ENCODE results near the gene TANC1.

DNA sequence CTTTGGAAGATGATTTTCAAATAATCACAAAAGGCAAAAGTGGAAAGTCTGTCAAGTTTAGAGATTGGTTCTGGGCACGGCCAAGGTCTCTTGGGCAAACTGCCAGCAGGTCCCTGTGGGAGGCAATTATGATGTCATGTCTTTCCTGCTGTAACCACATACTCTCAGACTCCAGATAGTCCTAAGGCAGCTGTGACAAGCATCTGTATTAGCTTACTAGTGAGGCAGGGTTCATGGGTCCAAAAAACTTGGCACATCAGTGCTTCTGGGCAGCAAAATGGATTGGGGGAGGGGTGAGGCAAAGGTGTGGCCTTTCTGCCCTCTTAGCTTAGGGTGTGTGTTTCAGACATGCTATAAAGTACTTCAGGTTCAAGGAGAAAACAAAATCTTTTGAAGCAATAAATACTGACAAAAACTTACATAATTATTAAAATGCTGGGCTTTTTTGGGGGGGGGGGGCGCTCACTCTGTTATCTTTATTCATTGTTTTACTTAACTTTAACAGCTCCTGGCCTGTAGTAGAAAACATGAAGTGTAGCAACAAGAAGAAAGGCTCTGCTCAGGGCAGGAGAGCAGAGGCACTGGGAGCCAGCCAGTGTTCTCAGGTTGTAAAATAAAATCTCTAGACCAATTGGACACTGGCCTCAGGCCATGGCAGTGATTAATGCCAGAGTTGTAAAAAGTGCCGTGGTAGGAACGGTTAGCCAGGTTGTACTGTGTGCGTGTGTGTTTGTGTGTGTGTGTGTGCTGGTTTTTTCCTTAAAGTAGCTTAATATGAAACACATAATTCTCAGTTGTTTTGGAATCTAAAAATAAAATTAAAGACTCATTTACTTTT lies 14.3 kb upstream of the TANC1 start:
- TF ChIP-seq, protein P1, sequence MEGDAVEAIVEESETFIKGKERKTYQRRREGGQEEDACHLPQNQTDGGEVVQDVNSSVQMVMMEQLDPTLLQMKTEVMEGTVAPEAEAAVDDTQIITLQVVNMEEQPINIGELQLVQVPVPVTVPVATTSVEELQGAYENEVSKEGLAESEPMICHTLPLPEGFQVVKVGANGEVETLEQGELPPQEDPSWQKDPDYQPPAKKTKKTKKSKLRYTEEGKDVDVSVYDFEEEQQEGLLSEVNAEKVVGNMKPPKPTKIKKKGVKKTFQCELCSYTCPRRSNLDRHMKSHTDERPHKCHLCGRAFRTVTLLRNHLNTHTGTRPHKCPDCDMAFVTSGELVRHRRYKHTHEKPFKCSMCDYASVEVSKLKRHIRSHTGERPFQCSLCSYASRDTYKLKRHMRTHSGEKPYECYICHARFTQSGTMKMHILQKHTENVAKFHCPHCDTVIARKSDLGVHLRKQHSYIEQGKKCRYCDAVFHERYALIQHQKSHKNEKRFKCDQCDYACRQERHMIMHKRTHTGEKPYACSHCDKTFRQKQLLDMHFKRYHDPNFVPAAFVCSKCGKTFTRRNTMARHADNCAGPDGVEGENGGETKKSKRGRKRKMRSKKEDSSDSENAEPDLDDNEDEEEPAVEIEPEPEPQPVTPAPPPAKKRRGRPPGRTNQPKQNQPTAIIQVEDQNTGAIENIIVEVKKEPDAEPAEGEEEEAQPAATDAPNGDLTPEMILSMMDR (IDR thresholded peaks at IDR 0.05), result no peak
- TF ChIP-seq POLR2A (IDR thresholded peaks at IDR 0.05), result no peak

All from right lobe of liver (tissue), 4 donors.